Measurements from ENCODE around the gene C8G. TPM values are rescaled to one million over a fixed set of nuclear protein-coding genes. Genes with fewer than 3 reads are reported as not detected.

C8G gene
- total RNA-seq, 6 experiments from 2014 or later, result 248 to 755 (median 453) TPM

DNA sequence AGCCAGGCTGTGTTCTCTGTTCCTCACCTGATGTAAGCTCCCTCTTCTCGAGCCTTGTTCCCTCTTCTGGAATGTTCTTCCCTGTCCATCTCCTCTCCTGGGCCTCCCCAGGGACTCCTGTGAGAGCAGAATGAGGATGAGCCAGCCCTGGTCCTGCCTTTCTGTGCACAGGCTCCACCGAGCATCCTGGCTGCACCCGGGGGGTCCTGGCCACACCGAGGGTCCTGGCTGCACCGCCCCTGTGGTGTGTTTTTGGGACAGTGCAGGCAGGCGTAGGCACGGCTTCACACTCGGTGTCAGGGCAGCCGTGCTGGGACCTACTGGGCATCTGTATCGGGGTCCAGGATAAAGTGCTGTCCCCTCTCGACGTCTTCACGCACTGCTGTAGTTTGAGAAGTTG, 18.3 kb upstream of the C8G start:
- TF ChIP-seq, protein P1, sequence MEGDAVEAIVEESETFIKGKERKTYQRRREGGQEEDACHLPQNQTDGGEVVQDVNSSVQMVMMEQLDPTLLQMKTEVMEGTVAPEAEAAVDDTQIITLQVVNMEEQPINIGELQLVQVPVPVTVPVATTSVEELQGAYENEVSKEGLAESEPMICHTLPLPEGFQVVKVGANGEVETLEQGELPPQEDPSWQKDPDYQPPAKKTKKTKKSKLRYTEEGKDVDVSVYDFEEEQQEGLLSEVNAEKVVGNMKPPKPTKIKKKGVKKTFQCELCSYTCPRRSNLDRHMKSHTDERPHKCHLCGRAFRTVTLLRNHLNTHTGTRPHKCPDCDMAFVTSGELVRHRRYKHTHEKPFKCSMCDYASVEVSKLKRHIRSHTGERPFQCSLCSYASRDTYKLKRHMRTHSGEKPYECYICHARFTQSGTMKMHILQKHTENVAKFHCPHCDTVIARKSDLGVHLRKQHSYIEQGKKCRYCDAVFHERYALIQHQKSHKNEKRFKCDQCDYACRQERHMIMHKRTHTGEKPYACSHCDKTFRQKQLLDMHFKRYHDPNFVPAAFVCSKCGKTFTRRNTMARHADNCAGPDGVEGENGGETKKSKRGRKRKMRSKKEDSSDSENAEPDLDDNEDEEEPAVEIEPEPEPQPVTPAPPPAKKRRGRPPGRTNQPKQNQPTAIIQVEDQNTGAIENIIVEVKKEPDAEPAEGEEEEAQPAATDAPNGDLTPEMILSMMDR (IDR thresholded peaks at IDR 0.05), result no peak
- no peak for TF ChIP-seq POLR2A (IDR thresholded peaks at IDR 0.05)

DNA sequence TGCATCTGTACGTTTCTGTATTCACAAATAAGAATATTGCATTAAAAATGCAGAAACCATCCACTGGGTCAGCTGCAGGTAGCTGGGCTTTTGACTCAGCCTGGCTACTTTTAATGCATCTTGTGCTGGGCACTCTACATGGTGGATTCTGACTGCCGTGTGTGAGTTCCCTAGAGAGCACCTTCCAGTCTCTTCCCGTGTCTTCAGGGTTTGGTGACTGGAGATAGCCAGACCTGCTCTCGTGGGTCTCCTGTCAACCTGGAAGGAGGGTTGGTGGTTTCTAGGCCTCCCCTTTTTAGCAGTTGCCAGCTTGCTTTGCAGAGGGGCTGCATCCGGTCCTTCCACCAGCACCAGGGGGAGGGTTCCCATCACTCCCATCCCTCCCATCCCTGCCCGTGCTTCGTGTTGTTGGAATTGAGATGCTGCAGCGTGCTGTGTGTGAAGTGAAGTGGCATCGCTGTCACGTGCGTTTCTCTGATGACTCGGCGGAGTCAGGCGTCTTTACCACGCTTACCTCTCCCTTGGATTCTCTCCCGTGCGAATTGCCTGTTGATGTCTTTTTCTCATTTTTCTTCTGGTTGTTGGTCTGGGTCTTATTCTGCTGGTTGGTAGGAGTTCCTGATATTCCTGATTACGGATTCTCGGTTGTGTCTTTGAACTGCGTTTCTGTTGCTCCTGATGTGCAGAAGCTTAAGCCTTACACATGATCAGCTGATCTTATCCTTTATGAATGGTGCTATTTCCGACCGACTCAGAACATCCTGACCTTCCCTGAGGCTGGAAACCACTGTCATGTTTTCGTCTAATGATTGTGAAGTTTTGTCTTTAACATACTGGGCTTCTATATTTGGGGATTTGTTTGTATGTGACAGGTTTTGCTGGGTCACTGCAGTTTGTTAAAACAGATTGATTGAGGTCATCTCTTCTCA, 17.4 kb upstream of the C8G start:
- peak in 2 of 4 donors; percentile 18 to 23 for ATAC-seq

More for the DNA sequence above, 18.3 kb upstream of the C8G start:
- Histone ChIP-seq H3K9me3 (no peaks in the 10 kb centered on the region), H3K4me3 (no peak overlapping the region), H3K27me3 (no peaks in the 10 kb centered on the region), H3K4me1 (no peaks in the 10 kb centered on the region), H3K27ac (no peak overlapping the region), H3K36me3 (peaks cover 0 to 12% (median 3%) of the 10 kb centered on the region in 4 donors)
- intact Hi-C loops (cut with DNase I), result no loop called here
- 75% methylated on average over 1 of the region's 13 CpGs for WGBS (ENCODE audit: insufficient coverage, low coverage, low lambda C conversion rate, missing lambda C conversion rate)
- ATAC-seq (no peak), DNase-seq (no peak)

DNA sequence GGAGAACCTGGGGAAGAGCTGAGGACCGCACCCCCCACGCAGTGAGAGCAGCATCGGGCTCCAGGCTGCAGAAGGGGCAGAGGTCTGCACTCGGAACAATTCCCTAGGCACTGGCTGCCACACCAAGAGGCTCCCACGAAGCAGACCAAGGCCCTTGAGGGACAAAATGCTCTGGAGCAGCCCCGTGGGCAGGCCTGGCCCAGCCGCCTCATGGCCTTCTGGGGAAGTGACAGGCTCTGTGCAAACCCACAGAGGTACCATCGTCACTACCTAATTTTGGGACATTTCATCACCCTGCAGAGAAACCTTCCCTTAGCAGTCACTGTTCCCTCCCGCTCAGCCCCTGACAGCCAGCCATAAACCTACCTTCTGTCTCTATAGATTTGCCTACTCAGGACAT, 16.5 kb upstream of the C8G start:
- no peak overlapping the region for H3K27ac ChIP-seq
- no peaks in the 10 kb centered on the region for H3K4me1 ChIP-seq
- no peak overlapping the region for H3K4me3 ChIP-seq
- ATAC-seq (peak; percentile 14 to 28 (median 20)), DNase-seq (peak in 1 of 3 donors; percentile 45)
- 73% methylated on average over 4 of the region's 9 CpGs for WGBS (ENCODE audit: insufficient coverage, low coverage, low lambda C conversion rate, missing lambda C conversion rate)
- no peaks in the 10 kb centered on the region for H3K27me3 ChIP-seq
- H3K9me3 ChIP-seq, result no peaks in the 10 kb centered on the region
- H3K36me3 ChIP-seq, result peaks cover 0 to 12% (median 3%) of the 10 kb centered on the region in 4 donors
- TF ChIP-seq, protein P1 (IDR thresholded peaks at IDR 0.05), result no peak
- no peak for TF ChIP-seq POLR2A (IDR thresholded peaks at IDR 0.05)
- intact Hi-C loops (cut with DNase I), result no loop called here

More for the DNA sequence above, 17.4 kb upstream of the C8G start:
- TF ChIP-seq, protein P1 (IDR thresholded peaks at IDR 0.05), result no peak
- no peak for TF ChIP-seq POLR2A (IDR thresholded peaks at IDR 0.05)
- no peak overlapping the region for H3K27ac ChIP-seq
- no peak overlapping the region for H3K4me3 ChIP-seq
- H3K36me3 ChIP-seq, result peaks cover 0 to 12% (median 3%) of the 10 kb centered on the region in 4 donors
- H3K27me3 ChIP-seq, result no peaks in the 10 kb centered on the region
- intact Hi-C loops (cut with DNase I), result no loop called here
- no peaks in the 10 kb centered on the region for H3K4me1 ChIP-seq
- WGBS (ENCODE audit: insufficient coverage, low coverage, low lambda C conversion rate, missing lambda C conversion rate), result 57% methylated on average over 11 of the region's 23 CpGs
- H3K9me3 ChIP-seq, result no peaks in the 10 kb centered on the region
- DNase-seq, result peak in 1 of 3 donors; percentile 43

DNA sequence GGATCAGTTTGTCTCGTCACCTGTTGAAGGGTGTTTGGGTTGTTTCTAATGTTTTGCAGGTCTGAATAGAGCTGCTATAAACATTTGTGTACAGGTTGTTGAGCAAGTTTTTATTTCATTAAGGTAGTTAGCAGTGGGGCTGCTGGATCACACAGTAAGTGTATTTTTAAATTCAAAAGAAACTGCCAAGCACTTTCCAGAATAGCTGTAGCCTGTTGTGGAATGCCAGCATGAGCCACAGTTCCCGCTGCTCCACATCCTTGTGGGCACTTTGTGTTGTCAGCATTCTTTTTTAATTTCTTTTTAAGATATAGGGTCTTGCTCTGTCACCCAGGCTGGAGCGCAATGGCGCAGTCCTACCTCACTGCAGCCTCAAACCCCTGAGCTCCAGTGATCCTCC, 15.0 kb upstream of the C8G start:
- WGBS (ENCODE audit: insufficient coverage, low coverage, low lambda C conversion rate, missing lambda C conversion rate), result 89% methylated on average over 4 of the region's 4 CpGs
- no peak overlapping the region for H3K27ac ChIP-seq
- ATAC-seq (no peak), DNase-seq (no peak)
- no peaks in the 10 kb centered on the region for H3K4me1 ChIP-seq
- H3K27me3 ChIP-seq, result no peaks in the 10 kb centered on the region
- H3K36me3 ChIP-seq, result peaks cover 0 to 8% (median 0%) of the 10 kb centered on the region in 4 donors
- no peak for TF ChIP-seq POLR2A (IDR thresholded peaks at IDR 0.05)
- TF ChIP-seq, protein P1 (IDR thresholded peaks at IDR 0.05), result no peak
- H3K4me3 ChIP-seq, result no peak overlapping the region
- intact Hi-C loops (cut with DNase I), result loop anchor here in 1 of 2 donors (10.0 kb wide), 1 partner anchor 45 kb away; the partner anchor contains the start of gene TRAF2
- H3K9me3 ChIP-seq, result no peaks in the 10 kb centered on the region

All from right lobe of liver (tissue), 6 donors.